ENCODE results near the gene TRIB2.

TRIB2 gene

GRCh38 chr2:12750166-12750905 is 33.6 kb downstream of the TRIB2 start:
- no peak for DNase-seq

DNA sequence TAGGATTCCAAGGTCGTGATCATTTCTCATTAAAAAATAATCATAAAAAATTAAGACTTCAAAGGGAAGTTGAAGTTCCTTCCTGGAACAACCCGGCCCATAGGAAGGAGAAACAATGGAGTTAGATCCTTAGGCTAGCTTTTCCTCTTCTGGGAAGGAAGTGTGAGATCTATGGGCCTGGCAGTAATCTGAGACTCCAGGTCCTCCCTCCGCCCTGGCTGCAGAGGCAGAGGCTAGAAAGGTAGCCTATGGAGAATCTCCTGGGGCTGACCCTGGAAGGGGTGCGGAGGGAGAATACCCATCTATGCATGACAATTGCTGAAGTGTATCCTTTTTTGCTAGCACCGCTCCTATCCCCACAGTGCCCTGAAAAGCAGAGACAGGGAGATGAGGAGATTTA is 37.9 kb downstream of the TRIB2 start:
- no peak for DNase-seq

GRCh38 chr2:12755384-12755783 is 38.6 kb downstream of the TRIB2 start:
- DNase-seq, result no peak

GRCh38 chr2:12759248-12759647 is 42.5 kb downstream of the TRIB2 start:
- DNase-seq, result no peak

DNA sequence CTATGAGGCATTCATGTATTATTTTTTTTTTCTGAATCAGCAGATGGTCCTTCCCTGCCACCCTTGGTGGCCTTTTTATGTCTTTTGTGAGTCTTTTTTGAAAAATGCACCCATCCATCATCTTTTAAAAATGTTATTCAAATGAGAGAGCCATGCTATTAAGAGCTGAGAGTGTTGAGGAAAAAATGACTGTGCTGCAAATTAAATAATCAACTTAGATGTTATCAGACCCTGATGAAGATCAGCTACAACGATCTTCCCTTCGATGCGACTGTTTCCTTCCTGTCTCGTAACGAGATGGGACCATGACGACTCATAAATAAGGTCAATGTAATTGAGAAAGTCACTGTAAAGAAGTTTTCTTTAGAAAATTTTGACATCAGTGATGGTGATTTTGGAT is 44.4 kb downstream of the TRIB2 start:
- peak in 1 of 5 experiments; percentile 74 for DNase-seq

DNA sequence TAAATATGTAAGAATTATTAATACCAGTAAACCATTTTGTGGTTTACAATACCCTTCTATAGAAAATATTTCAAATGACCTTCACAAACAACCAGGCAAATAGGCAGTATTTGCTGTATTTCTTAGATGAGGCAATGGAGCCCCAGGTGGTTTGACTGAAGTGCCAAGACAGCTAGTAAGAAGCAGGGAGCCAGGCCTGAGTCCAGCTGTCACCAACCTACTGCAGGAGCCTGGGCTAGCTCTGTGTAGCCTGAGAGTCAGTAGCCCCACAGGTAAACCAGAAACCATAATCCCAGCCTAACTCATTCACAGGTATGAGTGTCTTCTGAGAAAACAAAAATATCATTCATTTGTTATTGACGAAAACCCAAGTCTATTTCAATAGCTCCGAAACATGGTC is 45.6 kb downstream of the TRIB2 start:
- DNase-seq, result no peak

DNA sequence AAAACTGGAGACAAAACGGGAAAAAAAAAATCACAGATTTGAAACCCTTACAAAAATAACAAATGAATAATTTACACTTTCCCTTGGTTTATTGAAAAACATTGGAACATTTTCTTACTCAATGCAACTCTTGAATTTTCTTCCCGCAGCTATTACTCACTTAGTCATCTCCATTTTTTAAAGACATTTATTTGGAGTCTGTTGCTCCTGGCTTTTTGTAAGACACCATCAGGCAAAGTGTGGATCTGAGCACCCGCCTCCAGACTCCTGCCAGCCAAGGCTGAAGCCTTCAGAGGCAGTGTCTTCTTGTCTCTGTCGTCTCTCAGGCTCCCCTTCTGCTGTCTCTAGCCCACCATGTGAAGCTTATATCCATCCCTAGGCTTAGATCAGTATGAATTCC is 46.2 kb downstream of the TRIB2 start:
- DNase-seq, result no peak

DNA sequence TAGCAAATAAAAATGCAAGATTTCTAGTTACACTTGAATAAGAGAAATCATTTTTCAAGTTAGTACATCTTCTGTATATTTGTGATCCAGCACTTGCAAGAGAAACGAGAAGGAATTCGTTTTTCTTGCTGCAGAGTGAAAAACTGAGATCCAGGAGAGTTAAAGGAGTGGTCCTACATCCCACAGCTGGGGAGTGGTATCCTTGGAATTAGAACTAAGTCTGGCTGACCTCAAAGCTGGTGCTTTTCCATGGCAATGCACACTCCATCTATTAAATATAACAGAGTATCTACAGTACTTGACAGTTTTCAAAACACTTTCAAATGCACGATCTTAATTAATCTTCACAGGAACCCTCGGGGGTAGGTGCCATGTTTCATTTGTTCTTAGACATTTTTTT is 46.8 kb downstream of the TRIB2 start:
- DNase-seq, result no peak

DNA sequence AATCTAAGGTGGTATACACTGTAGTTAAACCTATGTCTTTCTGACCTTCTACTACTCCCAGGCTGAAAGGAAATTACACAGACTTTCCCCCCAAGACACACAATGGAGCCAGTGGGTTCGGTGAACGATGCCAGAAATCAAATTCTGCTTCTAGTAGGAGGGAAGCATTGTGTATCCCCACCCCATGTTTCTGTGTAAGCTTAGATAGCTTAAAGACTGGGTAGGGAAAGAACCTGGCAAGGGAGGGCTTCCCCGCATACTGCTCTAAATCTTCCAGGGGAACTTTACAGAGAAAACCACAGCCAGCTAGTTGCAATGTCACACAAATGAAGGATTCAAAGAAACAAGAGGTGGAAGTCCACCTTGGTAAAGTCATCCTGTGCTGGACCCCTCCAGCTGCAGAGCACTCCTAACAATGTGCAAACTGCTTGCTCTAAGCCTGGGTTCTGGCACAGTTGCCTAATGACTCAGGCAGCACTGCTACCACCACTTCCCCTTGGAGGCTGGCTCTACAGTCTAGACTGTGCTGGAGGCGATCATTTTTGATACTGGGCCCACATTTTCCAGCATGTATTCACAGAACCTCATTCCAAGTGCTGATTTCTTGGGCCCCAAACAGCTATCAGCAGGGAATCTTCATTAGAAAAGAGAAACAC is 47.5 kb downstream of the TRIB2 start:
- peak in 1 of 5 experiments; percentile 8 for DNase-seq

GRCh38 chr2:12764849-12765605 is 48.3 kb downstream of the TRIB2 start:
- no peak for DNase-seq

DNA sequence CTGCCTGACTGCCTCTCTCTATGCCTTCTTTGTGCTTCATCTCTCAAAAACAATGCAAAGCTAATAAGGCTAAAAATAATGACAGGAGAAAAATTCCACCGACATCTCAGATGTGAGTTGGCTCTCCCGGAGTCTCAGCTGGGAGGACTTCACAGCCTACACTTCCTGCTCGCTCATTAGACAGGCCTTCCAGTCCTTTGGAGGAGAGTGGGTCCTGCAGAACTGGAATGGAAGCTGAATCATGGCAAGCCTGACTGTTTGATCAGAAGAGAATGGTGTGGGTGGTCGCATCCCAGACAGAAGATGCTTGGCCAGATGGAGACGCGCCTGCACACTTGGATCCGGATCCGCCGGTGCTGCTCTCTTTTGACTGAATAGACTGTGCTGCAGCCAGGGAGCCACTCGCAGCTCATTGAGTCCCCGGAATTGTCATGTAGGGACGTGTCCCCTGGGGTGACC is 49.7 kb downstream of the TRIB2 start:
- no peak for DNase-seq

DNA sequence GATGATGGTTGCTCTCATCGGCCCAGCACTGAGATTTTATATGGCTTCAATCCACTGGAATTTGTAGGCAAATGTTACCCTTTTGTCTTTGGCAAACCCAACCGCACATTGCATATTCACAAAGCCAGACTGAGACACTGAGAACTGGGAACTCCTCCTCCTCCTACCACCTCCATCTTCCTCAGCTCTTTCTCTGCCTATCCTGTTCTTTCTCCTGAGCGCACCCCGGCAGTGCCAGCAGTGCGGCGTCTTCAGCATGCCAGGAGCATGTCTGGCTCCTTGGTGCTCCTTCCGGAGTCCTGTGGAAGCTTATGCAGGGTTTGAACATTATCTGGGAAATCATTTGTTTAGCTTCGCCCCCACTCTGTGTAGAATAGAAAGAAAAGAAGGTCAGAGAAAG is 50.8 kb downstream of the TRIB2 start:
- no peak for DNase-seq

DNA sequence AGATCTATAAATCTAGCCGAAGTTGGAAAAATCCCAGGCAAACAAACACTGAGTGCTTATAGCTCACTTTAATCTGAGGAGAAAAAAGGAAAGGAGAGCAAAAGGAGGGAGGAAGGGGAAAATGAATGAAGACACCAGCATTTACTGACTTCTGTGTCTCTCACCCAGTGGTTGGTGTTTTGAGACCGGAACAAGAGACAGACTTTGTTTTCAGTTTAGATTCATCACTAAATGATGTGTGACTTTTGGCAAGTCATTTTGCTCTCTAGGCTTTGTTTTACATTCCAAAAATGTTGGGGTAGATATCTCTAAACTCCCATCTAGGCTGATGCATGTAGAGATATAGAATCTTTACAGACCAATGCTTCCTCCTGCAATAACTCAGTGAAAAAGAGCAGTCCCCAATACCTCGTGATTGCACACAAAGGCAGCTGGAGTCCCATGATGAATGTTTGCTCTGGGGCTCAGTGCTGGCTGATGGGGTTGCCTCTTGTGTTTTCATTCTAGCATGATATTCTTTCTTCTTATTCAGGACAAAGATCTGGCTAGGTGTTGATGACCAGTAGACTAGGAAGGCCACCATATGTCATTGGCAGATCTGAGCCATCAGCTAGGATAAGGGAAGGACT is 51.4 kb downstream of the TRIB2 start:
- DNase-seq, result peak in 1 of 5 experiments; percentile 4

DNA sequence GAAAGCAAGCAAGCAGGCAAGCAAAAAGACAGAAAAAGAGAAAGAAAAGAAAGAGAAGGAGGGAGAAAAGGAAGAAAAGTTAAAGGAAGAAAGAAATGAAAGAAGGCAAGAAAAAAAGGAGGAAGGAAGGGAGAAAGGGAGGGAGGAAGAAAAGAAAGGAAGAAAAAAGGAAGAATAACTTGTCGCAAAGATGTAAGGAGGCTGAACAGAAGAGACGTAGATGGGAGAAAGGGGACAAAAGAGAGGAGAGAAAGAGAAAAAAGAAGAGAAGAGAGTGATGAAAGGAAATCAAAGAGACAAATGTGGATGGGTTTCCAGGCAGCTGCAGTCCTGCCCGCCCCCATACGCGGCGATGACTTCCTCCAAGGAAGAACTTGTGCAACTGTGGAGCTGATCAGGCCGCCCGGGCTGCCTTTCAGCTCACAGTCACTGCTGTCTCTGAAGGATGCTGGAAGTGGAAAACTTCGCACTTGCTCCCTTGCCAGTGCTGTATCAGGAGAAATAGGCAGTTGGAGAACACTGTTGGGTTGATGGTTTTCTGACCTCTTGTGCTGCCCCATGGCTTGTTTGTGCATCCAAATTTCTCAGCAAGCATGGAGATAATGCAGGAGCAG is 52.9 kb downstream of the TRIB2 start:
- DNase-seq, result no peak

- no peak for DNase-seq
These were observed 53.7 kb downstream of the TRIB2 start for GRCh38 chr2:12770300-12770968.

GRCh38 chr2:12771154-12771553 is 54.4 kb downstream of the TRIB2 start:
- no peak for DNase-seq

GRCh38 chr2:12773586-12774394 is 57.1 kb downstream of the TRIB2 start:
- DNase-seq, result no peak

- no peak for DNase-seq
These were observed 57.6 kb downstream of the TRIB2 start for GRCh38 chr2:12774395-12774727.

DNA sequence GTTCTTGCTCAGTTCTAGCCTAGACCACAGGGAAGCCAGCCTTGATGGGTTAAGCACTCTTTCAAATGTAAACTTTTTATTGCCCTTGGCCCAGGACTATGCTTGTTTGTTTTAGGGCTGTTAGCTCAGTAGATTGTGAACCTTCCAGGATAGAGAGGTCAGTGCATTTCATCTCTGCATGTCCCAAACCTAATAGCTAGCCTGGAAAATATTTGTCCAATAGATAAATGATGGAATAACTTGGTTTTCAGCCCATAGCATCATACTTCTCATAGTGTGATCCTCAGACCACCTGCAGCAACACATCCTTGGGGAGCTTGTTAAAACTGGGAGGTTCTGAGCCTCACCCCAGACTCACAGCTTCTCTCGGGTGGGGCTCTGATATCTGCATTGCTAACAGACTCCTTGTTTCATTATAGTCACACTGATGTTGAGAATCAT is 59.8 kb downstream of the TRIB2 start:
- DNase-seq, result no peak

DNA sequence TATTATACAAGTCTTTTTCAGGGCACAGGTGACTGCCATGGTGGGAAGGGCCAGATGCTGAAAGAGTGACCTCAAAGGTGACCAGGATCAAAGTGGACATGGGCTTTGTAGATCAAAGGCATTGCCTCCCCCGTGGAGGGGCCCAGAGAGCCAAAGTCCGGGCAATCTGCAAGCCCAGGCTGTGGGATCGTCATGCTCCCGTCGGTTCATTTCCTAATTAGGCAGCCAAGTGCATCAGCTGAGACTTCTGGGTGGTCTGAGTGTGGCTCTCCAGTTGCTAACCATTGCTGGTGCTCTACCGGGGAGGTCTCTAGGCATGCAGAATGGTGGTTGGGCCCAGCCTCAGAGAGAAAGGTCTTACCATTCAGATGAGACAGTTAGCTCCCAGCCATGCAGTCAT is 61.6 kb downstream of the TRIB2 start:
- DNase-seq, result no peak

DNA sequence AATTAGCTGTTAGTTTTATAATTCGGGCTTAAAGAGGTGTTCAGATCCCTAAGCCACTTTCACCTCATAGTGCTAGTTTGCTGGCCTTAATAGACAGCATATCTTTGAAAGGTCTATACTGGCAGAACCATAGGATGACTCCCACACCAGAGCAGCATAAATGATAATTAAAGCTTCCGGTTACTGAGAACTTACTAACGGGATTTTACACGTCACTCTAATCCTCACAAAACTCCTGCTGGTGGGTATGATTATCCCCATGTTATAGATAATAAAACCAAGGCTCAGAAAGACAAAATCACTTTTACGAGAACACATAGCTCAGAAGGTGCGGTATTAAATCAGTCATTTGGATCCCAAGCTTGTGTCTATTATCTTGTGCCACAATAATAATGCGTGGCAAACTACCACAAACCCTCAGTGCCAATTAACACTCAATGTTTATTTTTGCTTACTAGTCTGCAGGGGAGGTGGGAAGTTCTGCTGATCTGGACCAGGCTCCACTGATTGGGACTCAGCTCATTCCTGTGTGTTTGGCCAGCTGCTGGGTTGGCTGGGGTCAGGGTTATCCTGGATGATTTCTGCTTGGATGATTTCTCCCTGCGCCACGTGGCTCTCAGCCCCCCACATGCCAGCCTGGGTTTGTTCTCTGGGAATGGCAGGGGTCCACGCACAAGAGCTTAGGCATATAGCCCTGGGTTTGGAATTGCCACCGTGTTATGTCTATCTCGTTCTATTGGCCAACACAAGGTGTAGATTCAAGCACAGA is 62.3 kb downstream of the TRIB2 start:
- DNase-seq, result no peak
